ENCODE data around the gene MKLN1.

- TF ChIP-seq CTCF (IDR thresholded peaks at IDR 0.05) = no peak
- no peak for TF ChIP-seq POLR2A (IDR thresholded peaks at IDR 0.05)
Measured at GRCh38 chr7:131294553-131294952, 33.1 kb upstream of the MKLN1 start.

Data from esophagus squamous epithelium (tissue), 4 donors.